Measurements from ENCODE around the gene UROC1.

The UROC1 gene

DNA sequence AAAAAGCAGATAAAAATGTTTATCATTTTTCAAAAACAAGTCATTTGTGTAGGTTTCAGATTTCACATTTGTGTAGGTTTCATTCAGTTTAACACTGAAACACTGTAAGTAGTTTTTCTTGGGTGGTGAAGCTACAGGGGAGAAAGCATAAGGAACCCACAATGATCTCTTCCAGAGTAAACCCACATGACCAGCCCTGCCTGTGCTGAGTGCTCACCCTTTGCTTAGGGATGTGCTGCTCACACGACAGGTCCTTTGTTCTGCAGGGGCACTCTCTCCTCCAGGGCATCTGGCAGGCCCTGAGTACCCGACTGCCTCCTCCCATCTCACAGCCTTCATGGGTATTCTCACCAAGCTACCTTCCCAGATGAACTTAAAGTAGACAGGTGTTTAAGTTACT, 70.8 kb downstream of the UROC1 start:
- FAIRE-seq (no peak), DNase-seq (ENCODE audit: insufficient read length) (no peak)
- TF ChIP-seq POLR2AphosphoS5 (IDR thresholded peaks at IDR 0.05; ENCODE audit: low read depth, low read length) (no peak), POLR2A (IDR thresholded peaks at IDR 0.05; ENCODE audit: low read depth, low read length) (no peak), TAF1 (IDR thresholded peaks at IDR 0.05; ENCODE audit: borderline replicate concordance, low read depth, low read length) (no peak)

GRCh38 chr3:126446301-126446700, 71.3 kb downstream of the UROC1 start:
- TF ChIP-seq TAF1 (IDR thresholded peaks at IDR 0.05; ENCODE audit: borderline replicate concordance, low read depth, low read length) = no peak
- TF ChIP-seq POLR2A (IDR thresholded peaks at IDR 0.05; ENCODE audit: low read depth, low read length) = no peak
- no peak for TF ChIP-seq POLR2AphosphoS5 (IDR thresholded peaks at IDR 0.05; ENCODE audit: low read depth, low read length)
- no peak for FAIRE-seq
- no peak for DNase-seq (ENCODE audit: insufficient read length)

GRCh38 chr3:126445506-126445905, 72.1 kb downstream of the UROC1 start:
- no peak for FAIRE-seq
- TF ChIP-seq POLR2AphosphoS5 (IDR thresholded peaks at IDR 0.05; ENCODE audit: low read depth, low read length) (no peak), POLR2A (IDR thresholded peaks at IDR 0.05; ENCODE audit: low read depth, low read length) (no peak), TAF1 (IDR thresholded peaks at IDR 0.05; ENCODE audit: borderline replicate concordance, low read depth, low read length) (no peak)
- DNase-seq (ENCODE audit: insufficient read length) = no peak

DNA sequence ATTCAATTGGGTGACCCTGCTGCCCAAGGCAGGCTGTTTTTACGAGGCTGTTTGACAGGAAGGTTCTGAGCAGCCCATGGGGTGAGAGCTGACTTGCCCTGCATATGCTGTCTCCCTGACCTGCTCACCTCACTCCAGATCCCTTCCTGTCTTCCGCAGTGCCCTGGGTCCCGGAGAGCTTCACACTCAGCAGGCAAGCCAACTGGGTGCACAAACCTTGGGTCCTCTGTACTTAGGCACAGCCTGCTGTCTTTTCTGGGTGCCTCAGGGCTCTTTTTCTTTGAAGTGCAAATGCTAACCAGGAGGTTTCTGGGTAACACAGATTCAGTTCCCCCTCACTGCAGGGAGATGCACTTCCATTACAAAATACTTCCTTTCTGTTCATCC, 74.7 kb downstream of the UROC1 start:
- DNase-seq (ENCODE audit: insufficient read length) (no peak), FAIRE-seq (no peak)
- TF ChIP-seq POLR2A (IDR thresholded peaks at IDR 0.05; ENCODE audit: low read depth, low read length) (no peak), TAF1 (IDR thresholded peaks at IDR 0.05; ENCODE audit: borderline replicate concordance, low read depth, low read length) (no peak), POLR2AphosphoS5 (IDR thresholded peaks at IDR 0.05; ENCODE audit: low read depth, low read length) (no peak)

DNA sequence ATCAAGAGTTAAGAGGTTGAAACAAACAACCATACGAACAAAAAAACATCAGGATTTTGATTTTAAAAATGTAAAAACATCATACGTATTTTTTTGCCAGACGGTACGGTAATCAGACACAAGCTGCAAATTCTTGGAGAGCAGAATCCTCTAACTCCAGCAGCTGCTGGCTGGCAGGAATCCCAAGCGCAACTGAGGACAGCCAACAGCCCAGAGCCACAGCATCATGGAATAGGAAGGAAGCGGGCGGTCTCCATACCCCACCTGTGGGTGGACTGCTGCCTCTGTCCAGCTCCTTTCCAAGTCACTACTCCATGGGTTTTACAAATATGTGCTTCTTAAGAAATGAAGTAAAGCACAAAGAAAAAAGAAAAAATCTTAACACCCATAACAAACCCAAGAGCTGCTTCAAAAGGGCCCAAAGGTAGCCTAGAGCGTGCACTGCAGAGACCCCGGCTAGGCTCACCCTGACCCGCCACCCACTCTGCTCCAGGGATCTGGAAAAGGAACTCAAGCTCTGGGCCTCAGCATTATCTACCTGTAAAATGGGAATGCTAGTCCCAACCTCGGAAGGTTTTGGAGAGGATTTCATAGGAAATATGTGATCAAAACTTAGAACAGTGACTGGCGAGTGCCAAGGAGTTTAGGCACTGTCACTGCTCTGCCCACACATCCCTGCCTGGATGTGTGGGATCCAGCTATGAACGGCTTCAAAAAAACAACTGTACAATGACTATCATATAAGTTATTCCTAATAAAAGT, 75.3 kb downstream of the UROC1 start:
- DNase-seq (ENCODE audit: insufficient read length) (no peak), FAIRE-seq (no peak)
- TF ChIP-seq POLR2AphosphoS5 (IDR thresholded peaks at IDR 0.05; ENCODE audit: low read depth, low read length) (no peak), TAF1 (IDR thresholded peaks at IDR 0.05; ENCODE audit: borderline replicate concordance, low read depth, low read length) (no peak), POLR2A (IDR thresholded peaks at IDR 0.05; ENCODE audit: low read depth, low read length) (no peak)

GRCh38 chr3:126441256-126441880, 76.2 kb downstream of the UROC1 start:
- FAIRE-seq = no peak
- DNase-seq (ENCODE audit: insufficient read length) = no peak
- TF ChIP-seq POLR2A (IDR thresholded peaks at IDR 0.05; ENCODE audit: low read depth, low read length) (no peak), POLR2AphosphoS5 (IDR thresholded peaks at IDR 0.05; ENCODE audit: low read depth, low read length) (no peak), TAF1 (IDR thresholded peaks at IDR 0.05; ENCODE audit: borderline replicate concordance, low read depth, low read length) (no peak)

DNA sequence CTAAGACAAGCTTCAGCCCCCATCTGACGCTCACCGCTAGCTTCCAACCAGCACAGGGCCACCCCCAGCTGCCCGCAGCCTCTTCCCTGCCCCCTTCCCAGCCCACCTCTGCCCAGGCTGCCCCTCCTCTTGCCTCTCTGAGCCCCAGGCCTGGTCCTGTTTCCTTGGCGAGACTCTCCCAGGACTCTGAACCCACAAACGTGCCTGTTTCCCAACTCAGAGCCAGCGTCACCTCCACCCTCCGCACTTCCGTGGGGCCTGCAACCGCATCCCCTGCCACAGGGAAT, 76.9 kb downstream of the UROC1 start:
- TF ChIP-seq POLR2AphosphoS5 (IDR thresholded peaks at IDR 0.05; ENCODE audit: low read depth, low read length) = no peak
- no peak for TF ChIP-seq POLR2A (IDR thresholded peaks at IDR 0.05; ENCODE audit: low read depth, low read length)
- TF ChIP-seq TAF1 (IDR thresholded peaks at IDR 0.05; ENCODE audit: borderline replicate concordance, low read depth, low read length) = no peak
- DNase-seq (ENCODE audit: insufficient read length) (no peak), FAIRE-seq (no peak)

DNA sequence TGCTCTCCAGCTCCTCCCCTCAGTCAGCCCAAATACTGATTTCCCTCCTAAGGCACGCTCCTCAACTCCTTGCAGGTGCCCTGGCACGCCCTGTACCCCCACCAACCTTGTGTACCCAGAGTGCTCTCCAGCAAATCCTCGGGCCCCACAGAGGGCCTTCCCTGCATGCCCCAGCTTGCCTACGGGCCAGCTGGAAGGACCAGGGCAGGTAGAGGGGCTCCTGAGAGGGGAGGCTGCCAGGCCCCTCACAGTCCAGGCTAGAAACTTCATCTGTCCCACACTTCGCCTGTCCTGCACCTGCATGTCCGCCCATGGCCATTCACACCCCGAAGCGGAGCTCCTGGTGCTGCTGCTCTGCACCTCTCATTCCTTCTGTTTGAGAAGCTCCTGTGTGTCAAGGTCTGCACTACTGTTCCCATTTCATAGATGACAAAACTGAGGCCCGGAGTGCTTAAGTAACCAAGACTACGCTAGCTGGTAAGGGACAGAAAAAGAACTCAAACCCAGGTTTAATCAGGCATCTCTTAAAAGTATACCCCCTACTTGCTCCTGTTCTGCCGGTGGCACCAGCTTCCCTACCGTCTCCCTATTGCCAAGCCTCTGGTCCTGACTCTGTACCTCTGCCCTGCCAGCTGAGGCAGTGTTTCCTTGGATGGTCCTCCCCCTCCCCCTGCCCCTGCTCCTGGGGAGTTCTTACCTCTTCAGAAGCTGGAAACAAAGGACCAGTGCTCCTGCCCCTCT, 77.4 kb downstream of the UROC1 start:
- no peak for TF ChIP-seq POLR2A (IDR thresholded peaks at IDR 0.05; ENCODE audit: low read depth, low read length)
- TF ChIP-seq TAF1 (IDR thresholded peaks at IDR 0.05; ENCODE audit: borderline replicate concordance, low read depth, low read length) = no peak
- TF ChIP-seq POLR2AphosphoS5 (IDR thresholded peaks at IDR 0.05; ENCODE audit: low read depth, low read length) = no peak
- DNase-seq (ENCODE audit: insufficient read length) = no peak
- no peak for FAIRE-seq

GRCh38 chr3:126439346-126439967, 78.1 kb downstream of the UROC1 start:
- no peak for FAIRE-seq
- TF ChIP-seq POLR2A (IDR thresholded peaks at IDR 0.05; ENCODE audit: low read depth, low read length) = no peak
- TF ChIP-seq POLR2AphosphoS5 (IDR thresholded peaks at IDR 0.05; ENCODE audit: low read depth, low read length) = no peak
- no peak for TF ChIP-seq TAF1 (IDR thresholded peaks at IDR 0.05; ENCODE audit: borderline replicate concordance, low read depth, low read length)
- no peak for DNase-seq (ENCODE audit: insufficient read length)

GRCh38 chr3:126438746-126439145, 78.8 kb downstream of the UROC1 start:
- DNase-seq (ENCODE audit: insufficient read length) (no peak), FAIRE-seq (no peak)
- TF ChIP-seq POLR2A (IDR thresholded peaks at IDR 0.05; ENCODE audit: low read depth, low read length) = no peak
- no peak for TF ChIP-seq POLR2AphosphoS5 (IDR thresholded peaks at IDR 0.05; ENCODE audit: low read depth, low read length)
- TF ChIP-seq TAF1 (IDR thresholded peaks at IDR 0.05; ENCODE audit: borderline replicate concordance, low read depth, low read length) = no peak

DNA sequence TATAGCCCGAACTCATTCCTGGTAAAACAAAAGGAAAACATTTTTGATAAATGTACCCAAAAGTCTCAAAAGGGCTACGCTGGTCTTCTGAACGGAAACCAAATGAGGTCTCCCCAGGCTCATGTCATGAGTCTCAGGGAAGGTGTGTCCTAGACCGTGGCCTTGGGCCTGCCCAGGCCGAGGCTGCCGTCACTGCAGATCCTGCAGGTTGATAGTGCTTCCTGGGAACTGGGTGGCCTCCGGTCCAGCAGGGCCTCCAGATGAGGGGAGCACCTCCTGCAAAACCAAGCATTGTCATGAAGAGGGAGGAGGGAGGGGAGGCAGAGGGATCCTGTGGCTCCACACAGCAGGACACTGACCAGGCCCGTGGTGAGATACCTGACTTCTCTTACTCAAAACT, 79.4 kb downstream of the UROC1 start:
- TF ChIP-seq POLR2A (IDR thresholded peaks at IDR 0.05; ENCODE audit: low read depth, low read length) (no peak), TAF1 (IDR thresholded peaks at IDR 0.05; ENCODE audit: borderline replicate concordance, low read depth, low read length) (no peak), POLR2AphosphoS5 (IDR thresholded peaks at IDR 0.05; ENCODE audit: low read depth, low read length) (no peak)
- no peak for FAIRE-seq
- no peak for DNase-seq (ENCODE audit: insufficient read length)
